Activated CD4-positive, alpha-beta T cell treated with anti-CD3 and anti-CD28 coated beads, Interleukin-2, Interleukin-4, amounts not matched to agents 100 ng/mL and 50 ng/mL, durations not matched to agents 16 hours and 8 hours (primary cell): ENCODE results near the gene TRAPPC1.
A peak's percentile ranks its signal among the peaks of the same experiment; 100 is the strongest.

Experiments used
- DNase-seq: peaks from one replicate; pipeline ENCODE4 v3.0.0-alpha.2; 2020; ENCODE audit warnings: low spot score

TRAPPC1 gene

GRCh38 chr17:7897773-7898172 lies 34.0 kb downstream of the TRAPPC1 start:
- DNase-seq: no peak

DNA sequence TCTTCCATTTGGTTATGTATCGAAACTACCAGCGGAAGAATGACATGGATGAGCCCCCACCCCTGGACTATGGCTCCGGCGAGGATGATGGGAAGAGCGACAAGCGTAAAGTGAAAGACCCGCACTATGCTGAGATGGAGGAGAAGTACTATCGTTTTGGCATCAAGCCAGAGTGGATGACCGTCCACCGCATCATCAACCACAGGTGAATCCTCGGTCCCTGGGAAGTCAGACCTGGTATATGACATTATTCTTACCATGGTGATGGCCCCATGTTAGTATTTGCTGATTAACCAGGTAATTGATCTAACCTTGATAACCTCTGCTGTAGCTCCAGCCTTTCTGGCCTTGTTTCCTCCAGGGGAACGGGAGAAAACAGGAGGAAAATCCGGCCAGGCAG lies 34.7 kb downstream of the TRAPPC1 start:
- no peak for DNase-seq

GRCh38 chr17:7894866-7895265 lies 36.9 kb downstream of the TRAPPC1 start:
- no peak for DNase-seq

DNA sequence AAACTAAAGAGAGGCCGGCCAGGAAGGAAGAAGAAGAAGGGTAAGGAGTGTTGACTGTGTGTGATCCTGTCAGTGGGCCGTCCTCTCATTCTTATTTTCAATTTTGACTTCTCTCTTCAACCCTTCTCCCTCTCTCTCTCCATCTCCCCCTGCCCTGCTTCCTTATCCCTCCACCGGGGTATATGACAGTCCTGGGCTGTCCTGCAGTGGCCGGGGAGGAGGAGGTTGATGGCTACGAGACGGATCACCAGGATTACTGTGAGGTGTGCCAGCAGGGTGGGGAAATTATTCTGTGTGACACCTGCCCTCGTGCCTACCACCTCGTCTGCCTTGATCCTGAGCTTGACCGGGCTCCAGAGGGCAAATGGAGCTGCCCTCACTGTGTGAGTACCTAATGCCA lies 37.5 kb downstream of the TRAPPC1 start:
- DNase-seq: no peak

- DNase-seq: no peak
Observed at GRCh38 chr17:7893187-7893880, 38.4 kb downstream of the TRAPPC1 start.

DNA sequence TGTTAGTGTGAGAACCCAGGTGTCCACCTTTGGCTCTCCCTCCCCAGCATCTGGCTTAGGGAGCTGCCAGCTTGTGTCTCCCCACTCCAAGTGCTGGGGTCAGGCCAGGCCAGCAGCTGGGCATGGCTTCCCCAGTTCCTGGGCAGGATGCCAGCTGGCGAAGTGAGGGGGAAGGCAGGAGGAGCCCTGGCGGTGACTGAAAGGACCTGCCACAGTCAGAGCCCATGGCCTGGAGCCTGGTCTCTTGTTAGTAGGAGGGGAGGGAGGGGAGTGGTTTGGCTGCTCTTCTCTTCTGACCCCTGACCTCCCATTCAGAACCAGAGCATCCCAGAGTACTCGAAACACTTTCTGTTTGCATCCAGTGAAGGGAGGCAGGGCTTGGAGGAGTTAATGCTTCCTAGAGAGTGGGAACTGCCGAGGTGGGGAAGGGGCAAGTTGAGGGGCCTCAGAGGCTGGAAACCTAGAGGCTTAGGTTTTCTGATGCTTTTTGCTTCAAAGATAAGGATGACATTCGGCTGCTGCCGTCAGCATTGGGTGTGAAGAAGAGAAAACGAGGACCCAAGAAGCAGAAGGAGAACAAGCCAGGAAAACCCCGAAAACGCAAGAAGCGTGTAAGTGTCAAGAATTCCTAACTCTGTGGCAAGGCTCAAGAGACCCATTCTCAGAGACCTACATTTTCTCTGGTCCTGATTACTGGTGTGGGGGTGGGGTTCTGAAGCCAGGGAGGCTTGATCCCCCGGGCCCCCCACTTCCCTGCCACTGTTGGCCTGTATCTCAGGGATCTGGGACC lies 42.4 kb downstream of the TRAPPC1 start:
- DNase-seq: no peak

- DNase-seq: peak; percentile 50
Observed at GRCh38 chr17:7888184-7888920, 43.4 kb downstream of the TRAPPC1 start, which contains the start of gene CHD3. CHD3 (plus strand) TSS chr17:7888789; CDS start chr17:7889001, 212 bp downstream.

GRCh38 chr17:7887482-7888183 lies 44.1 kb downstream of the TRAPPC1 start:
- DNase-seq: peak; percentile 92

DNA sequence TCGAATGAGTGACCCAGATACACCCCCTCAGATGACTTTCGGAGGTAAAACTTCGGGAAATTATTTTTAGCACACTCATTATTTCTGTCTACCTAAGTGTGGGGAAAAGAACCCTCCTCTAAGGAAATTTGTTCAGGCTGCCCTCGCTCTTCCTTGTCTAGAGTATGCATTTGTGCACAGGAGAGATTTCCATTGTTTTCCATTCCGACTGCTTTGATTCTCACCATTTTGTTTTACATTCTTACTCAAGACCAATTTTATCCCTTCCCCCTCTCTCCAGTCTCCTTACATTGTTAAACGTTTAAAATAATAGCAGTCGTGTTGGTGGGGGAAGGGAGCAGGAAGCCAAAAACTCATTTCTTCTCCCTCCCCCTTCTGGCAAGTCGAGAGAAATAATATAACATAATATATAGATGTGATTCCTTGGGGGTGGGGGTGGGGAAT lies 44.7 kb downstream of the TRAPPC1 start:
- DNase-seq: no peak

DNA sequence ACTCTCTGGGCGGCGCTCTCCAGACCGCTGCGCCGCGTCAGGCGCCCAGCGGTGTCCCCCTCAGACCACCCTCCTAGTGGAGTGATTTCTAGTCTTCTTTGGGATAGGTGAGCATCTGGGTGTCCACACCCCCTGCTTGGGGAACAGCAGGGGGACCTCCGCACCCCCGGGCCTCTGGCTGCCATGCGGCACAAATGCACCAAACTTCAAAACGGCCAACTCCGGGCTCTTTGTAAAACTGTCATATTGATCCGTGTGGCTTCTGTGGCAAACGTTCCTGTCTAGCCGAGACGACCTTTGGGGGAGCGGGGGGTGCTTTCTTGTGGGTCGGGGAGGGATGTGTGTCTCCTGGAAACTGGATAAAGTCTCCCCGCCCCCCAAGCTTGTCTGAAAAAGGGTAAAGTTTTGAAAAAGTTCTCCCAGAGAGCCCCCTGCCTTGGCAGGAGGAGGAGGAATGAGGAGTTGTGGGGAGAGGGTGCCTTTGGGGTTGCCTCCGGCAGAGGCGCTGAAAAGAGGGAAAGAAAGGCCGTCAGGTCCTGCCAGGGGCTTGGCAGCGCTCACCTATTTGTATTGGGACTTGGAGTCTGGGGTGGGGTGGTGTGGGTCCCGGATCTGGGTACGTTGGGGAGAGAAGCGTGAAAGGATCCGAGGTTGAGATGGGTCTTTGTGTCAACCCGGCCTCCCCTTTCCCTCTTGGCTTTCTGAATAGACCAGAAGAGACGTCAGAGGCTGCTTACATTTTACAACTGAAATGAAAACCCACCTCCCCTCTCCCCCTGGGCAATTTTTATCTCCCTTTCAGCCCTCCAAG lies 45.3 kb downstream of the TRAPPC1 start:
- DNase-seq: peak; percentile 54

GRCh38 chr17:7885367-7886226 lies 46.1 kb downstream of the TRAPPC1 start:
- DNase-seq: peak; percentile 42

GRCh38 chr17:7884581-7885366 lies 47.0 kb downstream of the TRAPPC1 start:
- peak; percentile 18 for DNase-seq

DNA sequence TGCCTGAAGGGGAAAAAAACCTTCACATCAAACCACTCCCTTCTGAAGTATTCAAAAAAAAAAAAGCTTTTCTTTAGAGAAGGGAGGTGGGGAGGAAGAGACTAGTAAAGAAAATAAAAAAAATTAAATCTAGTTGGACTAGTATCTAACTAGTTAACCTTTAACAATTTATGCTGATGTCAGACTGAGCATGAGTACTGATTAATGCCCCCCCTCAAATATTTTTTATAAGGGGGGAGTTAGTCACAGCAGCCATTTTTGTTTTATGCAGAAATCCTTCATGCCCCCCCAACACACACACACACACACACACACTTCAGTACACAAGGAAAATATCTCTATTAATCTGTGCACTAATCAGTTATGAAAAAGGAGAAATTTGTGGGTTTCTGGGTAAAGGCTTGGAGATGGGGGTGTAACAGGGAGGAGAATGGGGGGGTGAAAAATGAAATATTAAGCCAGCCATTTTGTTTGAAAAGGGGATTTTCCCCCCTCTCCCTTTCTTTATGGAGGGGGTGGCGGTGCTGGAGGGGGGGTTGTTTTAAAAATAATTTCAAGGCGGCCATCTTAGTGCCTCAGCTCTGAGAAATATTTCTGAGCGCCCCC lies 47.9 kb downstream of the TRAPPC1 start:
- no peak for DNase-seq

DNA sequence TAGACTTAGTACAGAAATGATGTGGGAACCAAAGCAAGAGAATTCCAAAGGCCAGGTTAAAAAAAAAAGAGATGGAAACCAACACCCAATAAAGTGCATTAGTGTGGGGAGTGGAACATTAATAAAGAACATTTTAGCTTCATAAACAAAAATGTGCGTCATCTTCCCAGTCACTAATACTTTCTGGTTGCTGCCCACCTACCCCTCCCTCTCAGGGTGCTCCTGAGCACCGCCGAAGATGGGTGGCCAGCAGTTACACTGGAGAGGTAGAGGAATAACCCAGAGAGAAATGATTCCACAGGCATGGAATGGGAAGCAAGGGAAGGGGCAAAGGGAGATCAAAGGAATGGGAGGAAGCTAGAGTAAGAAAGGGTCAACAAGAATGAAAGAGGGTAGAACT lies 49.1 kb downstream of the TRAPPC1 start:
- DNase-seq: no peak

GRCh38 chr17:7882068-7882467 lies 49.7 kb downstream of the TRAPPC1 start:
- DNase-seq: no peak

- DNase-seq: no peak
Observed at GRCh38 chr17:7881276-7882054, 50.3 kb downstream of the TRAPPC1 start.
